Testis (tissue), 3 donors: ENCODE results near the gene CHD5. TPM values are rescaled to one million over a fixed set of nuclear protein-coding genes. Genes with fewer than 3 reads are reported as not detected.

Experiments used
- DNase-seq: peaks from one replicate; pipeline ENCODE4 v3.0.0-alpha.2; 2019
- H3K27ac ChIP-seq, 2 donors: fragments of 200-600 bp; sonication (generic); one replicate each; pipeline ENCODE4 v1.5.1; 2019
- H3K27me3 ChIP-seq: fragments of 200-600 bp; sonication (generic); one replicate; pipeline ENCODE4 v1.5.1; 2019
- H3K36me3 ChIP-seq: fragments of 200-600 bp; sonication (generic); one replicate; pipeline ENCODE4 v1.5.1; 2017; ENCODE audit warnings: low read depth; ENCODE audit errors: missing control alignments
- H3K4me1 ChIP-seq: fragments of 200-600 bp; sonication (generic); one replicate; pipeline ENCODE4 v1.5.1; 2019
- H3K4me3 ChIP-seq, 2 donors: fragments of 200-600 bp; sonication (generic); one replicate each; pipeline ENCODE4 v1.5.1; 2017 to 2019
- H3K9me3 ChIP-seq: fragments of 200-600 bp; sonication (generic); one replicate; pipeline ENCODE4 v1.5.1; 2017
- POLR2A ChIP-seq: fragments of 450-650 bp; IDR thresholded peaks from one replicate; pipeline ENCODE4 v1.6.1; 2017; ENCODE audit warnings: antibody characterized with exemption, mild to moderate bottlenecking, moderate library complexity
- WGBS, 2 donors: methylation state at CpG; one replicate each; pipeline ENCODE4 v1.1.5; 2018; 5-methylcytosine and 5-hydroxymethylcytosine counted together
- intact Hi-C: fragments of 100-400 bp; cut with DNase I; formaldehyde crosslinking; loops from one replicate; pipeline ENCODE4 v1.15.1; 2023; ENCODE audit warnings: low total_unique reads
- polyA plus RNA-seq: library from polyadenylated mRNA; stranded (reverse); fragments of 350-450 nt; fragmentation: Illumina TruSeq; extraction: RNeasy Lipid Tissue Mini Kit (QIAGEN cat#74804); gene quantifications from one replicate; pipeline ENCODE4 v1.2.3, GENCODE V29; 2014; ENCODE audit warnings: low read depth, low replicate concordance; ENCODE audit not compliant: insufficient read depth
- total RNA-seq, 2 donors: library from RNA; depleted of rRNA; stranded (reverse); fragments of >200 nt; gene quantifications; one replicate each; pipeline ENCODE4 v1.2.3, GENCODE V29; 2016
- TF ChIP-seq, protein P1 (sequence below), 3 experiments: fragments of 450-650 bp in 2 of 3; fragments of 200-600 bp in 1 of 3; sonication (generic) in 1 of 3; IDR thresholded peaks; one replicate each; pipeline ENCODE4 v1.5.1; 2016 to 2019; ENCODE audit warnings: antibody characterized with exemption in 3 of 3, mild to moderate bottlenecking in 2 of 3, moderate library complexity in 1 of 3

Gene CHD5
- total and polyA plus RNA-seq, 3 donors from 2014 or later: 42.1 to 67.5 (median 63.1) TPM

DNA sequence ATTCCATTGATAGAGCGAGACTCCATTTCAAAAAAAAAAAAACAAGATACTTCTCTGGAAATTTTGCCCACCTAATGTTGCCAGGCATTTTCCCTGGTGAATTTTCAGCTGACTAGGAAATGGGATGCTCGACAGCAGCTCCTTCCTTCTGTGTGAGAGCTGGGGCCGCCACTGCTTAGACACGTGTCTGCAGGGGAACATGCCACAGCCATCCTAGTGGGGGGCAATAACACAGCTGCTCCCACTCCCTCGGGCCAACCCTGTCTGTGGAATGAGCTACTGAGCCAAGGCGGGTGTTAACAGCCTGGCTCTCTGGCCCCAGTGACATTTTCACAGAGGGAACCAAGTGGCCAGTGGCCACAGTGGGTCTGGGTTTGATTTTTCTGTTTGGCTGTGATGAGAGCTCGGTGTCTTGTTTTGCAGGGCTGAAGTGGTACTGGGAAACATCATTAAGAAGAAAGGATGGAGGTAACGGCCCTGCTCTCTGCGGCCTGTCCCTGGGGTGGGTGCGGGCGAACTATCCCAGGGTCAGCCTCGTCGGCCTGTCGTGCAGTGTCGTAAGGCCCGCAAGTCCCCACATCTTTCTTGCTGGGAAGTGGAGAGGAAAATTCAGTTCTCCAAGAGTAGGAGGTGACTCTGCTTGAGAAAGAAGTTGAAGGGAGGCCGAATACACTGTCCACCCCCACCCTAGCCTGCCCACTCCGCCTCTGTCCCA is 95.2 kb downstream of the CHD5 start:
- H3K9me3 ChIP-seq: no peaks in the 10 kb centered on the region
- intact Hi-C loops: no loop called here
- WGBS, 2 donors: 92 to 96% methylated on average over 17 to 18 of the region's 18 CpGs
- no peak for TF ChIP-seq POLR2A
- no peaks in the 10 kb centered on the region for H3K4me1 ChIP-seq
- no peaks in the 10 kb centered on the region for H3K36me3 ChIP-seq
- no peak for DNase-seq
- H3K27ac ChIP-seq: no peak overlapping the region
- H3K27me3 ChIP-seq: no peaks in the 10 kb centered on the region
- H3K4me3 ChIP-seq: no peak overlapping the region

DNA sequence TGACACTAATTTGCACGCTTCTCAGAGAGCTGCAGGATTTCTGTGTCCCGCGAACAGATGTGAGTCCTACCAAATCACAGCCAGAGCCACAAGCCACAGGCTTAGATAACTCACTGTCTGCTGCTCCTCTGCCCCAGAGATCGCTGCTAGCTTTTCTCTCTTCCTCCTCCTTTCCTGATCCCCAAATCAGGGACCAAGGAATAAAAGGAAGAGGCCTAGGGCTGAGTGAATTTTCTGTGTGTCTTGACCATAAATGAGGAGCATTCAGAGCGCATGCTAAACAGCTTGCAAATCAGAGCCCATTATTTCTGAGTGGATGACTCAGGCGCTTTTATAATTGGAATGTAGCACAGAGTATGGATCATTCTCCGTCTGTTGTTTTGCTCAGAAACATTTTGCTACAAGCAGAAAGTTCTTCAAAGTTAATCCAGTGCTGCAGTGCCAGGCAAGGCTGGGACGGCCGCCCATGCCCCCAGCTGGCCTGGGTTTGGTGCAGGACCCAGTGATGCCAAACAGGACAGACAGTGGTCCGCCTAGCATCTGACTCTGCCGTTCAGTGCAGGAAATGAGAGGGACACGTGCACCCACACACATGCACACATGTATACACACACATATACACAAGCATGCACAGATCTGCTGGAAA is 96.2 kb downstream of the CHD5 start:
- no peaks in the 10 kb centered on the region for H3K36me3 ChIP-seq
- H3K4me3 ChIP-seq: no peak overlapping the region
- no peak for TF ChIP-seq POLR2A
- TF ChIP-seq, protein P1, sequence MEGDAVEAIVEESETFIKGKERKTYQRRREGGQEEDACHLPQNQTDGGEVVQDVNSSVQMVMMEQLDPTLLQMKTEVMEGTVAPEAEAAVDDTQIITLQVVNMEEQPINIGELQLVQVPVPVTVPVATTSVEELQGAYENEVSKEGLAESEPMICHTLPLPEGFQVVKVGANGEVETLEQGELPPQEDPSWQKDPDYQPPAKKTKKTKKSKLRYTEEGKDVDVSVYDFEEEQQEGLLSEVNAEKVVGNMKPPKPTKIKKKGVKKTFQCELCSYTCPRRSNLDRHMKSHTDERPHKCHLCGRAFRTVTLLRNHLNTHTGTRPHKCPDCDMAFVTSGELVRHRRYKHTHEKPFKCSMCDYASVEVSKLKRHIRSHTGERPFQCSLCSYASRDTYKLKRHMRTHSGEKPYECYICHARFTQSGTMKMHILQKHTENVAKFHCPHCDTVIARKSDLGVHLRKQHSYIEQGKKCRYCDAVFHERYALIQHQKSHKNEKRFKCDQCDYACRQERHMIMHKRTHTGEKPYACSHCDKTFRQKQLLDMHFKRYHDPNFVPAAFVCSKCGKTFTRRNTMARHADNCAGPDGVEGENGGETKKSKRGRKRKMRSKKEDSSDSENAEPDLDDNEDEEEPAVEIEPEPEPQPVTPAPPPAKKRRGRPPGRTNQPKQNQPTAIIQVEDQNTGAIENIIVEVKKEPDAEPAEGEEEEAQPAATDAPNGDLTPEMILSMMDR (IDR thresholded peaks at IDR 0.05): no peak
- 86 to 89% methylated on average over 12 of the region's 12 CpGs for WGBS, 2 donors
- H3K9me3 ChIP-seq: no peaks in the 10 kb centered on the region
- no peak for DNase-seq
- H3K27me3 ChIP-seq: no peaks in the 10 kb centered on the region
- H3K4me1 ChIP-seq: no peaks in the 10 kb centered on the region
- intact Hi-C loops: no loop called here
- H3K27ac ChIP-seq: no peak overlapping the region

DNA sequence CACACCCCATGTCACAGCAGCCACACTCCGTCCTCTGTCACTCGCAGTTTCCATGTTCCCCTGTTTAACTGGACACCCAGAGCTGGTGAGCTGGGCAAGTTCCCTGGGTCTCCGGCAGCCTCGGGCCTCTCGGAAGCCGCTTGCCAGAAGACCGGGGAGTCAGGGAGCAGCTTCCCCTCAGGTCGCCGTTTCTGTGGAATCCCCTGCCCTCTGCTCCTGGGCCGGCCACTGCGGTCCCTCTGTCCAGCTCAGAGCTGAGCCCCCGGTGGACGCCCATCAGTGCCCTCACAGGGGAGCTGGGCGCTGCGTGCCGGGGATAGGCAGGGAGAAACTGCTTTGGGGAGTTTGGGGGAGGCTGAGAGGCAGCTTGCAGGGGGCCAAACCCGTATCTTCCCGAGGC is 96.7 kb downstream of the CHD5 start:
- no peaks in the 10 kb centered on the region for H3K4me1 ChIP-seq
- intact Hi-C loops: no loop called here
- WGBS, 2 donors: 82 to 93% methylated on average over 6 to 16 of the region's 18 CpGs
- H3K9me3 ChIP-seq: no peaks in the 10 kb centered on the region
- H3K27ac ChIP-seq: no peak overlapping the region
- no peak for TF ChIP-seq POLR2A
- TF ChIP-seq, protein P1 (IDR thresholded peaks at IDR 0.05): no peak
- no peaks in the 10 kb centered on the region for H3K36me3 ChIP-seq
- no peak overlapping the region for H3K4me3 ChIP-seq
- H3K27me3 ChIP-seq: no peaks in the 10 kb centered on the region
- no peak for DNase-seq

DNA sequence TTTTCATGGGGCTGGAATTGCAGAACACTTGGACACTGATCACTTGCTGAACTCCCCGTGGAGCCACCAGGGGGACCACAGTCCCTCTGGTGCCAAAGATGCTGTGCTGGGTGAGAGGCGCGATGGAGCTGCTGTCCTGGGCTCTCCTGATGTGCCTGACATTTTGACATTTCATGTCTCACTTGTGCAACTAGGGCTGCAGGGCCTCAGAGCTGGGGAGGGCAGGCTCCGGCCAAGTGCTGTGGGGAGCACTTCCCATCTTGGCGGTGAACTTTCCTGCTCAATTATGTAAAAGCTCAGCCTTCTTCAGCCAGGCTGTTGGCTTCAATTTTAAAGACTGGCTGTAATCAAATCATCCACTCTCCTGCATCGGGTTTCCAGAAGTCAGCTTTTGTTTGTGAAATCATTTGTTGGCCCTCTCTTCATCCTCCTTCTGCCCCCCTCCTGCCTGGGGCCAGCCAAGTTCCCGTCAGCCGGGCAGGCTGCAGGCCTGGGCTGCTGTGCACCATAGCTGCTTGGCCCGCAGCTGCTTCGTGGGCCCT is 97.6 kb downstream of the CHD5 start:
- TF ChIP-seq, protein P1 (IDR thresholded peaks at IDR 0.05): no peak
- no peak for TF ChIP-seq POLR2A
- DNase-seq: peak; percentile 26
- Histone ChIP-seq H3K4me1 (no peaks in the 10 kb centered on the region), H3K27ac (no peak overlapping the region), H3K27me3 (no peaks in the 10 kb centered on the region), H3K36me3 (no peaks in the 10 kb centered on the region), H3K4me3 (no peak overlapping the region), H3K9me3 (no peaks in the 10 kb centered on the region)
- WGBS, 2 donors: 73 to 78% methylated on average over 8 to 10 of the region's 10 CpGs
- intact Hi-C loops: no loop called here

DNA sequence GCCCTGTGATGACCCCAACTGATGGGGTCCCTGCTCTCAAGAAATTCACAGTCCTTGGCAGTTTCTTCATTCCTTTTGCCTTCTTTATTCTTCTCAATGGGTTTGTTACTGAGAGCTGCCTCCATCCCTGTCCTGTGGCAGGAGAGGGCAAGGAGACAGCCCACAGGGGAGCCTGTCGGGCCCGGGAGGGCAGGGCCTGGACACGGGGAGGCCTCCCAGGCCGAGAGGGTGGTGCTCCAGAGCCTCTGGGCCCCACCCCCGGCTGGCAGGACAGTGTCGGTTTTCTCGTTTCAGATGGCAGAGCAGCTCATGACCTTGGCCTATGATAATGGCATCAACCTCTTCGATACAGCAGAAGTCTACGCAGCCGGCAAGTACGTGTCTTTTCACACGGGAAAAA is 98.2 kb downstream of the CHD5 start:
- no peak for DNase-seq
- WGBS, 2 donors: 91 to 94% methylated on average over 12 of the region's 12 CpGs
- Histone ChIP-seq H3K27ac (no peak overlapping the region), H3K36me3 (no peaks in the 10 kb centered on the region), H3K9me3 (no peaks in the 10 kb centered on the region), H3K27me3 (no peaks in the 10 kb centered on the region), H3K4me3 (no peak overlapping the region), H3K4me1 (no peaks in the 10 kb centered on the region)
- intact Hi-C loops: no loop called here
- TF ChIP-seq, protein P1 (IDR thresholded peaks at IDR 0.05): no peak
- TF ChIP-seq POLR2A: no peak
